ENCODE measurements around the gene DLGAP5.

DLGAP5 gene

DNA sequence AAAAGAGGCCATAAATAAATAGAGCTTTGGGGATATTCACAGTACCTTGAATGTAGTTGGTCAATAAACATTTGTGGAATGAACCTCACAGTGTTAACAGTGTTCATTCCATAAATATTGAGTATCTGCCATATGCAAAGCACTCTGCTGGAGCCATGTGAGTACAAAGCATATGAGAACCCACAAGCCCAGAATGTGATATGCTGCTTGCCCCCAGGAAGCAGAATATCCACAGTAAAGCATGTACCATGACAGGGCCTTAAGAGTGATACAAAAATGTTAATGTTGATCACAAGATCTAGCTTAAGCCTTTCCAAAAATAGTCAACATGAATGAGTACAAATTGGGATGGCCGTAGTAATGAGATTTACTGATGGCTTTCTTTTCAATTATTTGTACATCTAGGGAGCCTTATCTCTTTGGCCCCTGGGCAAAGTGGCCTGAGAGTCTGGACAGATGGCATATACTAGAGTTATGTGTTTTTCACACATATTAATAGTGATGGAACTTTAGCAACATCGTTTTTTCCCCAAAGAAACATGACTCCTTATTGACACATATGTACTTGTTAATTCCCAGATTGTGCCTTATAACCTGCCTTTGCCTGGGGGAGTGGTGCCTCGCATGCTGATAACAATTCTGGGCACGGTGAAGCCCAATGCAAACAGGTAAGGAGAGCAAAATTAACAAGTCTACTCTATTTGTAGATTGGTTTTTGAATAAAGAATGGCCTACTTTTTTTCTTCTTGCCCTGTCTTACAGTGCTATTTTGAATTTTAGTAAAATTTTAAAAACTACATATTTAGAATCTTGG, 51.5 kb downstream of the DLGAP5 start:
- H3K79me2 ChIP-seq = no peaks in the 10 kb centered on the region
- no peaks in the 10 kb centered on the region for H3K9me3 ChIP-seq (ENCODE audit: control insufficient read depth, low read length)
- H2AFZ ChIP-seq = no peak overlapping the region
- no peaks in the 10 kb centered on the region for H3K36me3 ChIP-seq (ENCODE audit: control insufficient read depth, insufficient read depth, low read length)
- no peak overlapping the region for H3K4me3 ChIP-seq (ENCODE audit: low read depth, low read length)
- TF ChIP-seq, protein P1, sequence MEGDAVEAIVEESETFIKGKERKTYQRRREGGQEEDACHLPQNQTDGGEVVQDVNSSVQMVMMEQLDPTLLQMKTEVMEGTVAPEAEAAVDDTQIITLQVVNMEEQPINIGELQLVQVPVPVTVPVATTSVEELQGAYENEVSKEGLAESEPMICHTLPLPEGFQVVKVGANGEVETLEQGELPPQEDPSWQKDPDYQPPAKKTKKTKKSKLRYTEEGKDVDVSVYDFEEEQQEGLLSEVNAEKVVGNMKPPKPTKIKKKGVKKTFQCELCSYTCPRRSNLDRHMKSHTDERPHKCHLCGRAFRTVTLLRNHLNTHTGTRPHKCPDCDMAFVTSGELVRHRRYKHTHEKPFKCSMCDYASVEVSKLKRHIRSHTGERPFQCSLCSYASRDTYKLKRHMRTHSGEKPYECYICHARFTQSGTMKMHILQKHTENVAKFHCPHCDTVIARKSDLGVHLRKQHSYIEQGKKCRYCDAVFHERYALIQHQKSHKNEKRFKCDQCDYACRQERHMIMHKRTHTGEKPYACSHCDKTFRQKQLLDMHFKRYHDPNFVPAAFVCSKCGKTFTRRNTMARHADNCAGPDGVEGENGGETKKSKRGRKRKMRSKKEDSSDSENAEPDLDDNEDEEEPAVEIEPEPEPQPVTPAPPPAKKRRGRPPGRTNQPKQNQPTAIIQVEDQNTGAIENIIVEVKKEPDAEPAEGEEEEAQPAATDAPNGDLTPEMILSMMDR (IDR thresholded peaks at IDR 0.05) = no peak
- no peaks in the 10 kb centered on the region for H3K4me1 ChIP-seq
- no peak overlapping the region for H3K9ac ChIP-seq
- H3K27me3 ChIP-seq (ENCODE audit: control insufficient read depth, insufficient read depth, low read length) = no peaks in the 10 kb centered on the region
- no peak overlapping the region for H3K4me2 ChIP-seq (ENCODE audit: low read length)
- H3K27ac ChIP-seq = no peak overlapping the region

GRCh38 chr14:55139141-55139540, 52.2 kb downstream of the DLGAP5 start:
- Histone ChIP-seq H3K4me3 (ENCODE audit: low read depth, low read length) (no peak overlapping the region), H3K9me3 (ENCODE audit: control insufficient read depth, low read length) (no peaks in the 10 kb centered on the region), H3K9ac (no peak overlapping the region), H3K4me2 (ENCODE audit: low read length) (no peak overlapping the region), H3K79me2 (peaks cover 2% of the 10 kb centered on the region), H3K27ac (no peak overlapping the region), H3K27me3 (ENCODE audit: control insufficient read depth, insufficient read depth, low read length) (no peaks in the 10 kb centered on the region), H3K4me1 (no peaks in the 10 kb centered on the region), H3K36me3 (ENCODE audit: control insufficient read depth, insufficient read depth, low read length) (no peaks in the 10 kb centered on the region), H2AFZ (no peak overlapping the region)
- TF ChIP-seq, protein P1 (IDR thresholded peaks at IDR 0.05) = no peak

DNA sequence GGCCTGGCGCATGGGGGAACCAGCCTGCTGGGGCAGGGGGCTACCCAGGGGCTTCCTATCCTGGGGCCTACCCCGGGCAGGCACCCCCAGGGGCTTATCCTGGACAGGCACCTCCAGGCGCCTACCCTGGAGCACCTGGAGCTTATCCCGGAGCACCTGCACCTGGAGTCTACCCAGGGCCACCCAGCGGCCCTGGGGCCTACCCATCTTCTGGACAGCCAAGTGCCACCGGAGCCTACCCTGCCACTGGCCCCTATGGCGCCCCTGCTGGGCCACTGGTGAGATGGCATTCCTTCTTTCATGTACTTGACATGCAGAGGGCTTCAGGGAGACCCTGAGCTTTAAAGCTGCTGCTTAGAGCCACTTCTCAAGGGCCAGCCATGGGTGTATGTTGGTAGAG, 53.3 kb downstream of the DLGAP5 start:
- no peaks in the 10 kb centered on the region for H3K36me3 ChIP-seq (ENCODE audit: control insufficient read depth, insufficient read depth, low read length)
- no peak overlapping the region for H3K4me2 ChIP-seq (ENCODE audit: low read length)
- peaks cover 2% of the 10 kb centered on the region for H3K79me2 ChIP-seq
- no peak overlapping the region for H2AFZ ChIP-seq
- no peaks in the 10 kb centered on the region for H3K9me3 ChIP-seq (ENCODE audit: control insufficient read depth, low read length)
- H3K9ac ChIP-seq = no peak overlapping the region
- TF ChIP-seq, protein P1 (IDR thresholded peaks at IDR 0.05) = no peak
- H3K4me1 ChIP-seq = no peaks in the 10 kb centered on the region
- H3K27me3 ChIP-seq (ENCODE audit: control insufficient read depth, insufficient read depth, low read length) = no peaks in the 10 kb centered on the region
- H3K4me3 ChIP-seq (ENCODE audit: low read depth, low read length) = no peak overlapping the region
- H3K27ac ChIP-seq = no peak overlapping the region

DNA sequence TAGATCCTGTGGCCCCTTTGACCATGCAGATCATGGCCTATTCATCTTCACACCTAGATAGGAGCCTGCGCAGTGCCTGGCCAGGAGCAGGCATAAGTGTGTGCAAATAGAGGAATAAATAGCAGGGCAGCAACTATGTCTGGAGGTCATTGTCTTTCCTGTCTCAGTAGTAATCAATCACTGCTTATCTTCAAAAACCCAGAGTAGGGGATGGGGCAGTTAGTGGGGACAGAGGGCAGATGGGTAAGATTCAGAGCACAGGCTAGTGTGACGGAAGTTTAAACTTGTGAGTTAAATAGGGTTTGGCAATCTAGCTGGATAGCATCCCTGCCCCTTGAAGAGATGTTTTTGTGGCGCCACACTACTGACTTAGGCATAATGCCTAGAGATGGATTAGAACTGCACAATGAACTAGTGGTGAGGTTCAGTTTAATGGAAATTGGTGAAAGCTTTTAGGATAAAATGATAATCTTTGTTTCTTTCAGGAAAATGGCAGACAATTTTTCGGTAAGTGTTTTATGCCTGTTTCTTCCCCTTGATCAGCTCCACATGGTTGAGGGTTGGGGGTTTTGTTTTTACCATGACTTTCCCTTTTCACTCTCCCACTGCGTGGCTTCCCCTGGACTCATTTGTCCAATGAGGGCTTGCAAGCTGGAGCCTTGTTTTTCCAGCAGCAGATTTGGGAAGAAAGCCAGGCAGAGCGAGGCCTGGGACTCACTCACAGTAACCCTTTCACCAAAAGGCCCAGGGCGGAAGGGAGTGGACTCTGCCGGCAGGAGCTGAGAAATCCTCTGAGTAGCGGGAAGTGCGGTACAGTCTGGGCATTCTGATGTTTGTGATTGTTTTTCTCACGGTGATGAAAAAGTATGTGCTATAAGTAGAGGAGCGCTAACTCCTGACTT, 54.2 kb downstream of the DLGAP5 start:
- Histone ChIP-seq H3K4me2 (ENCODE audit: low read length) (no peak overlapping the region), H3K9me3 (ENCODE audit: control insufficient read depth, low read length) (no peaks in the 10 kb centered on the region), H3K36me3 (ENCODE audit: control insufficient read depth, insufficient read depth, low read length) (no peaks in the 10 kb centered on the region), H3K27ac (peak overlapping the region; percentile 21), H3K27me3 (ENCODE audit: control insufficient read depth, insufficient read depth, low read length) (no peaks in the 10 kb centered on the region), H2AFZ (no peak overlapping the region), H3K4me1 (no peaks in the 10 kb centered on the region), H3K9ac (no peak overlapping the region), H3K79me2 (peaks cover 2% of the 10 kb centered on the region), H3K4me3 (ENCODE audit: low read depth, low read length) (no peak overlapping the region)
- TF ChIP-seq, protein P1 (IDR thresholded peaks at IDR 0.05) = no peak
